ENCODE measurements around the gene CRB2.

- TF ChIP-seq EP300 (IDR thresholded peaks at IDR 0.05; ENCODE audit: borderline replicate concordance) (no peak), CREB1 (IDR thresholded peaks at IDR 0.05; ENCODE audit: low read depth) (no peak), TCF12 (IDR thresholded peaks at IDR 0.05; ENCODE audit: low read depth) (no peak), REST (IDR thresholded peaks at IDR 0.05; ENCODE audit: low read depth) (no peak), TAF1 (IDR thresholded peaks at IDR 0.05; ENCODE audit: low read depth) (no peak), YY1 (IDR thresholded peaks at IDR 0.05; ENCODE audit: low read depth) (no peak), TEAD4 (IDR thresholded peaks at IDR 0.05) (no peak), FOXM1 (IDR thresholded peaks at IDR 0.05; ENCODE audit: borderline replicate concordance, low read depth) (no peak), RAD21 (IDR thresholded peaks at IDR 0.05; ENCODE audit: low read depth) (no peak), EGR1 (IDR thresholded peaks at IDR 0.05) (no peak)
Observed at GRCh38 chr9:123389698-123390097, 33.7 kb downstream of the CRB2 start.
